GM11168 (cell line): ENCODE measurements around the gene RMI1.

ENCODE experiments used
- in situ Hi-C: fragments of 300-500 bp; cut with MboI; formaldehyde crosslinking; loops from one replicate; pipeline ENCODE4 v1.12.0; 2022; ENCODE audit warnings: low sequenced_read_pairs; ENCODE audit not compliant: unreplicated experiment

RMI1 gene

DNA sequence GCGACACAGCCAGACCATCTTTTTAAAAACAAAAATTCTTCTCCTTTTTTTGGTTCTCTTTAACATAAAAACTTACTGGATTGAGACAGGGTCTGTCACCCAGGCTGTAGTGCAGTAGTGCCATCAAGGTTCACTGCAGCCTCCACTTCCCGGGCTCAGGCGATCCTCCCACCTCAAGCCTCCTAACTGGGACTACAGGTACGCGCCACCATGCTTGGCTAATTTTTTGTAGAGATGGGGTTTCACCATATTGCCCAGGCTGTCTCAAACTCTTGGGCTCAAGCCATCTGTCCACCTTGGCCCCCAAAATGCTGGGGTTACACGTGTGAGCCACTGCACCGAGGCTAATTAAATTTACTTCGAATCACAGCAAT, 14.4 kb upstream of the RMI1 start:
- in situ Hi-C loops = no loop called here

DNA sequence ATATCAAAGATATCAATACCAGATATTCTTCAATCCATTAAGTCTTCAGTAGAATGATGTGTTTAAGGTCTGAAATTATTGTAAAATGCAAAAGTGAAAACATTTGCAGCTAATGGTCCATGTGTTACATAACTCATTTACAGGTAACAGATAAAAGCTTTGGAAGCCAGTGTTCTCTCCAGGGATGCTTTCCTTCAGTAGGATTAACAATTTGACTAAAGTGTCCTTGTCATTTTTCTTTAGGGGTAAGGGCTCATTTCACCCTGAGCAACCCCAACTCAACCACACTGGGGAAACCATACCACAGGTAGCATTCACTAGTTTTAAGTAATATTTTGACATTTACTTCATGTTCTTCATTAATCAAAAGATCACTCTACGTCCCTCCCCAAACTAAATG, 13.5 kb upstream of the RMI1 start:
- in situ Hi-C loops = no loop called here

DNA sequence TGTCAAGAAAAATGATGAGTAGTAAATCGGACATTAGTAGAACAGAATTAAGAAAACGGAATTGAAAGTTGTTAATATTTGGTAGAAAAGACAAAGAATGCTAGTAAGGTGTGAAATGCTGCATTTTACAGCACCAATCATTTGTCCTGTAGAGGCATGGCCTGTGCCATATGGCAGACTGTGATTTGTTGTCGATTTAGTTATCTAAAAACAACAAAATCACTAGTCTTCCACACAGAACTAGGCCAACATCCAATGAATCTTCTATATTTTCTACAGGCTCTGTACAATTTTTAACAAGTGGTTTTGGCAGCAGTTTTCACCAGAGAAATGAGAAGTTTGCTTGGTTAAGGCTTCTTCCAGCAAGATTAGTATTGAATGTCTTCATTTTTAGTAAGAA, 11.0 kb upstream of the RMI1 start:
- in situ Hi-C loops = no loop called here

DNA sequence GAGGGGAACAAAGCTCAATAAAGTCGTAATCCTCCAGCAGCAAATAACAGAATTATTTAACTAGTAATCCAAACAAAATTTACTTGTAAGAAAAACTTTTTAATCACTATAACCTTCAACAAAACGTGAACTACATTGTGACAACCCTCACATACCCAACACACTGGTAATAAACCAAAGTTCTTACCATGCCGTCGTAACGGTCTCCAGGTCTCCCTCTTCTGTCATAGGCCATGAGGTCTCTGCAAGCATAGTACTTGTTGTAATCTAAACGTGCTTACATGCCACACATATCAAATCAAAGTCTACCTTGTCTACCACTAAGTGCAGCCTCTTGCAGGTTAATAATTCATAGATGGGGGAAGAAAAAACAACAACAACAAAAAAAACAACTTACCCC, 9.1 kb upstream of the RMI1 start:
- in situ Hi-C loops = no loop called here

DNA sequence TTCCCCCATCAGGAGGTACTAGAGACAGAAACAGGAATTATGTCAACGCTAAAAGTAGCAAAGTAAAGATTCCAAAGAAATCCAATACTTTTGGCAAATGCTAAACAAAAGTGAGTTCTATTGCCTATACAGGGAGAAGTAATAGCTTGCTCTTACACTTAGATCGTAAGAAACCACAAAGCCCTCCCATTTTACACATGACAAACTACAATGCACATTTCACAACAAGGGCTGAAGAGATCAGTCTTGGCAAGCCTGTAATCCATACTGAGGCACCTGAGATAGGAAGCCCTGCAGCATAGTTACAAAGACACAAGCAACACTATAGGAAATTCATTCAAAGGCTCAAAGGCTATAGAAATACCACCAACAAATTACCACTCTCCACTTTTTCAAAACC, 8.3 kb upstream of the RMI1 start:
- in situ Hi-C loops = no loop called here

DNA sequence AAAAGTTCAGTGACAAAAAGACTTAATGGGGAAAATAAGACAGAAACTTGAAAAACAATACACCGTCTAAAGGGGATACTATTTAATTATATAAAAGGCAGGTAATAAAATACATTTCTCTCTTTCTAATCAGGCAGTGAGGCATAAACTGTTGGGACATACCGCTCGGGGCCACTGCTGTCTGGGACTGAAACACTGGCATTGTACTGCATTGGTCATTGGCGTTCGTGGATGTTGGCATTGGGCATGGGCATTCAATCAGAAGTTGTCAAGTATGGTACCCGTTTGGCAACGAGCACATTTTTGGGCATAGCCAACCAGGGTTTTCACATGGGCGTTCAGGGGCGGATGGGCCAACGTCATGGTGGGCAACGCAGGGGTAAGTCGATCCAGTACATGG, 5.3 kb upstream of the RMI1 start:
- in situ Hi-C loops = no loop called here

DNA sequence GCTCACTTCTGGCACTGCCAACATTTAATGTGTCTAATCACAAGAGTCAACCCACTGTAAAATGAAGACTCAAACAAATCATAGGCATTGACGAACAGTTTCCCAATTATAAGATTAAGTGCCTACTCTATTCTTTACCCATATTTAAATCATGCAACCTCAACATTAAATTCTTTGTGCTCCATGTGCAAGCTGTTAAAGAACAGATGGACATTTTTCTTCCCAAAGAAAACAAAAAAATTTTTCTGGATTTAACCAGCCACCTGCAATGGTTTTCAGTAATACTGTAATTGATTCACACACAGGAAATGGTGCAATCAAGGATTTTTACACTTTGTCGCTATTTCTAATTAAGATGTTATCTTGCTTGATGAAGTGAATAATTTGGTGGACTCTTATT, 4.2 kb upstream of the RMI1 start:
- in situ Hi-C loops = no loop called here

DNA sequence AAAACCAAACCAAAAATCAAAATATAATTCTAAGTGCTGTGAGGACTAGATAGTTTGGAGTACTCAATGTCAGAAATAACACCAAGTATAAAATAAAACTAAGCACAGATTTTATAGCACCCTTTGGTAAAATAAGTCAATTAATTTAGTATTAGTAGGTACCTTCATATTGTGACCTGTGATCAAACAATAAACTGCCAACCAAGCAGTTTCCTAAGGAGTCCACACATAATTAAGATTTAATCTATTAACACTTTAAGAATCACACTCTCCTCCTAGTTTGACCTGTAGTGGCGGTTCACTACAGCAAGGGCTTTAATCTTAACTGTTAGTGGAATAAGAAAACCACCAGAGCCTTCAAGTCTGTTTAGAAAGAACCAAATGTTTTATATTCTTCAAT, 3.4 kb upstream of the RMI1 start:
- in situ Hi-C loops = no loop called here

DNA sequence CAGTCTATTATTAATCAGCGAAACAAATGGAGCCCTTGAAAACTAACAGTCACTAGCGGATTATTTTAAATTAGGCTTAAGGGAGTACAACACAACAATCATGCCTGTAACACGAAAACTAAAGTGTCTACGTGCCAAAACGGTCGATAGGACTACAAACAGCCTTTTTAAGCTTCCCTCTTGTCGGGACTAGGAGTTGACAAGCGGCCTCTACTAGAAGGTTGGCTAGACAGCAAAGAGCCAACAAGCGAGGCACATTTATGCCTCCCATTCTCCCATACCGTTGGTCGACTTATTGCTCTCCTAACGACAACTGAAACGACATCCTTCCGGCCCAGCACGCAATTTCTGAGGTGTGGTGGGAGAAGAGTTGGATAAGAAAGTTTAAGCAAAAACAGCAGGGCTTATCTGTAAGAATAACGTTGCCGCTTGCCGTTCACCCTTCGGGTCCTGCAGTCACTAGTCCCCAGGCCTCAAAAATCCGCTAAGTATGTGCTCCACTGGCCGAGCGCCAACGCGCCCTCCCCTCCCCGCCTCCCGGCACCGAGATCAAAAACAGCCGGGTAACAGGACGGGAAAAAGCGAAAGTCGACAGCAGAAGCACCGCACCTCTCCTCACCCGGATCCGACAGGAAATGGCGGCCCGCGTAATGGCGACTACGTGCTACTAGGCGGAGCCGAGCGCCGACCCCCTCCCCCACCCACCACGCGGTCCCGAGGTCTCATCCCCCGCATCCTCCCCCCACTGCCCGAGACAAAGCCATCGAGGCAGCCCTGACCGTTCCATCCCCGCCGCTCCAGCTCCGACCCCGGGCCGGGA, 1.4 kb upstream of the RMI1 start:
- in situ Hi-C loops = no loop called here

DNA sequence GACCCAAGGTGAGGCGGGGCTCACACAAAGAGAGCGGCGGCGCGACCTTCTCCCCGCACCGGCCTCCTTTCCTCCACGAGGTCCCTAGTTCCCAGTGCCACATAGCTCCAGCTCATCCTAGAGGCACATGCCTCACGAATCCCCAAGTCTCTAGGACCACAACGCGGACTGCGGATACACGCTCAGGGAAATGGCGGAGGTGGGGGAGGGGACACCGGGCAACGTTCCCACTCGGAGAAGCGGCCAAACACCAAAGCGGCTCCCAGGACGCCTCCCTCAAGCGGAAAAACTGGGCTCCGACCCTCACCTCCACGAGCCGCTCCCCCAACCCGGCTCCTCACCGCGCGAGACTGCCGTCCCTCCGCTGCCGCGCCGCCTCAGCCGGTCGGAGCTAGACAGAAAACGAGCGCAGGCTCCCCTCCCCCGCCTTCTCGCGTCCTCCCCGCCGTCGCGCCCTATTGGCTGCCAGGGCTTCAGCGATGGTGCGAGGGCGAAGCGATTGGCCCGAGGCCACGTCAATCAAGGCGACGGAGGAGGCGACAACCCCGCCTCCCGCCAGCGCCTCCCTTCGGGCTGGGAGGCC, 702 bp upstream of the RMI1 start, which contains the start of gene HNRNPK:
TSS of gene HNRNPK (minus strand) at position 404 of the 583 bp plus-strand sequence. CDS start 1,963 bp downstream, outside the sequence.
- in situ Hi-C loops = no loop called here

DNA sequence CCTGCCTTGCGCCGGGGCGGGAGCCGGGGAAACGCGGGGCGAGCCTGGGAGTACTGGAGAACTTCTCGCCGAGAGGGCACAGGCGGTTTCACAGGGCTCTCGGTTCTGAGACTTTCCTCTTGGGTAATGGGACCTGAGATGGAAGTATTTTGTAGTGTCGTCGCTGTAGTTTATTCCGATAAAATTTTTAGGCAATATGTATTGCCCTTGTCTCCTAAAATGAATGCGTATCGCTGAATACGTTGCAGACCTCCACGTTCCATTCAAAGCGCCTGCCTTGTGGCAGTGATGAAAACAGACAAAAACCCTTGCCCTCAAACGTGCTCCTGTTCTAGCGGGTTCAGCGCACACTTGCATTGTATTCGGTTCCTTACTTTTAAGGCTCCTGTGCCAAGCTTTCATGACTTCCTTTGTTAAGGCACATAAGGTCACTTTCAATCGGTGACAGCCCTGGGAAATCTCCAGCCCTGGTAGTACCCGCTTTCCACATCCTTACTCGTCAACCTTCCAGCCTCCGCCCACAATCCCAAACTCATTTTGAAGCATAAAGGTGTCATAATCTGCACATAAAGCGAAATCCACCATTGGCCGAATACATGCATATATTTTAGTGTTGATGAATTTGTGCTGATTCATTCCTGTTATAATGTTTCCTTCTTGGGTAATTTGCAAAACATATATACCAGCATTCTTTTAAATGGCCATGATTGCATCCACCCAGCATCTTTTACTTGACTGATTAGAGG, 694 bp downstream of the RMI1 start:
- in situ Hi-C loops = no loop called here

DNA sequence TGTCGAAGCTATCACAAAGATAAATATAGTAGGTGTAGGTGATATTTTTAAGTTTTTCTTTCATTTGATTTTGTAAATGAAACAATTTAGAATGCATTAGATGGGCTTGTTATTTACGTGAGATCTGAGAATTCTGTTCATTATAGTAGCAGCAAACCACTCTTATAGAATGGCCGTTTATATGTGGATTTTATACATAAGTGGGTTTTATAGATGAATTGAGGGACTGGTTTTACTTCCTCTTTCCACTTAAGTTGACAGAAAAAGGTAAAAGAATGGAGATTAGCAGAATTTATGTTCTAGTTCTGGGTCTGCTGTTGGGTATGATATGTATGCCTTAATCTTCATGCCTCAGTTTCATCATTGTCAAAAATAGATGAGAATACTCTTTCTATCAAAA, 5.6 kb downstream of the RMI1 start:
- in situ Hi-C loops = no loop called here

DNA sequence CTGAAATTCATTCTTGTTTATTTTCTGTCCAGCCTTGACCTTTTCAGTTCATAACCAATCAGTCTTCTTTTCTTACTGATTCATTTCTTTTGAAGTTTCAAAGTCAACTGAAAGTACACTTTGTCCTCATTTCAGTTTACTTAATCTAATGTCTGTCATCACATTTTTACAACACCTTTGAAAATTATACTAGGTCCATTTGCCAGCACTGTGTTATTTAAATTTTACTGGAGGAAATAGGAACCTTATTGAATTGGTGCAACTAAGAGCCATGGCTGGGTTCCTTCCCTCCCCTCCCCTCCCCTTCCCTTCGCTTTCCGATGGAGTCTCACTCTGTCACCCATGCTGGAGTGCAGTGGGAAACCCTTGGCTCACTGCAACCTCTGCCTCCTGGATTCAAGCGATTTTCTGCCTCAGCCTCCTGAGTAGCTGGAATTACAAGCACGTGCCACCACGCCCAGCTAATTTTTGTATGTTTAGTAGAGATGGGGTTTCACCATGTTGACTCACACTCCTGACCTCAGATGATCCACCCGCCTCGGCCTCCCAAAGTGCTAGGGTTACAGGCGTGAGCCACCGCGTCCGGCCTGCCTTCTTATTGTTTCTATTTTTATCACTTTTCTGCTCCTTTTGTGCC, 6.3 kb downstream of the RMI1 start:
- in situ Hi-C loops = no loop called here

DNA sequence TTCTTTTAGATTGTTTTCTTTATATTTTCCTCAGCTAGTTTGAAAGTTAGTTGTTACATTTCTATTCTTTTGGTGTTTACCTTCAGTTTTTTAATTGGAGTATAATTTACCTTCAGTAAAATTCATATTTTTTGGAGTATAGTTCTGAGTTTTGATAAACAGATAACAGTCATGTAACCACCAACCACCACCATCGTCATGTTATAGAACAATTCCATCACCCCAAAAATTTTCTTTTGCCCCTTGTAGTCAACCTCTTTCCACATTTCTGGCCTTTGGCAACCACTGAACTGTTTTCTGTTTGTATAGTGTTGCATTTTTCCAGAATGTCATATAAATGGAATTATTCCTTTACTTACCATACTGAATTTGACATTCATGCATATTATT, 6.8 kb downstream of the RMI1 start:
- in situ Hi-C loops = no loop called here

DNA sequence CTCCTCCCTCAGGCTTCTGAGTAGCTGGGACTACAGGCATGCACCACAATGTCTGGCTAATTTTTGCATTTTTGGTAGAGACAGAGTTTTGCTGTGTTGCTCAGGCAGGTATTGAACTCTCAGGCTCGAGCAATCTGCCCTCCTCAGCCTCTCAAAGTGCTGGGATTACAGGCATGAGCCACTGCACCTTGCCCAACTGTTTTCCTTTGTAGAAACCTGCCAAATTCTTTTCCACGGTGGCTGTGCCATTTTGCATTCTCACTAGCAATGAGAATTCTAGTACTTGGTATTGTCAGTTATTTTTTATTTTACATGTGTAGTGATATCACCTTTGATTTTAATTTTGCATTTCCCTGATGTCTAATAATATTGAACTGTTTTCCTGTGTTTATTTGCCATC, 7.8 kb downstream of the RMI1 start:
- in situ Hi-C loops = no loop called here

DNA sequence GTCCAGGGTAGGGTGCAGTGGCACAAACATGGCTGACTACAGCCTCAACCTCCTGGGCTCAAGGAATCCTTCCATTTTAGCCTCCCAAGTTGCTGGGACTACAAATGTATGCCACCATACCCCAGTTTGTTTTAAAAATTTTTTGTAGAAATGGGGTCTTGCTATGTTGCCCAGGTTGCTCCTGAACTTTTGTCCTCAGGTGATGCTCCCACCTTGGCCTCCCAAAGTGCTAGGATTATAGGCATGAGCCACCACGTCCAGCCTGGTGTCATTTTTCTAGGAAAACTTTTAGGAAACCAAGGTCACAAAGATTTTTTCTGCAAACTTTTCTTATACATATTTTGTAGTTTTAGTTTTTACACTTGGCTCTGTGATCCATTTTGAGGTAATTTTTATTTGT, 10.8 kb downstream of the RMI1 start:
- in situ Hi-C loops = no loop called here

DNA sequence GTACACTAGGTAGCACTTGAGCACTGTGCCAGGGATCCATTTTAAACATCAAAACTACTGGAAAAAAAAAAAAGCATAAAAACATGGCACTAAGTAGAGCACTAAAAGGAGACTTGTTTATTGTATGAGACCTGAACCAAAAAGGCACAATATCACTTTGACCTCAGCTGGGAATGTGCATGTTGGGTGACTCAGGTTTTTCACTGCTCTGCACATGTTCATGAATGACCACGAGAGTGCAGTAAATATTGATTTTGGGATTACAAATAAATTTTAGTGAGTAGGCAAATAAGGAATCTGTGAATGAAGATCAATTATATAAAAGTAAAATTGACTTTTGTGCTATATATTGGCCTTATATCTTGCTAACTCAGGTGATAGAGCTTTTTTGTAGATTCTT, 11.8 kb downstream of the RMI1 start:
- in situ Hi-C loops = no loop called here

DNA sequence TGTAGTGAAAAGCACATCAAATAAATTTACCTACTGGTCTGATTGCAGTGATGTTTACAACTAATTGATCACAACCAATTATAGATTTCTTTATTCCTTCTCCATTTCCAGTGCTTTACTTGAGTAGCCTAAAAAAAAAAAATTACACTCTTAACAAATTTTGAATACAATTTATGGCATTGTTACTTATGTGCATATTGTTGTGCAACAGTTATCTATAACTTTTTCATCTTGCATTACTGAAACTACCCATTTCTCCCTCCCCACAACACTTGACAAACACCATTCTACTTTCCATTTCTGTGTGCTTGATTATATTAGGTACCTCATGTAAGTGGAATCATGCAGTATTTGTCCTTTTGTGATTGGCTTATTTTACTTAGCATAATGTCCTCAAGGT, 12.3 kb downstream of the RMI1 start:
- in situ Hi-C loops = no loop called here

DNA sequence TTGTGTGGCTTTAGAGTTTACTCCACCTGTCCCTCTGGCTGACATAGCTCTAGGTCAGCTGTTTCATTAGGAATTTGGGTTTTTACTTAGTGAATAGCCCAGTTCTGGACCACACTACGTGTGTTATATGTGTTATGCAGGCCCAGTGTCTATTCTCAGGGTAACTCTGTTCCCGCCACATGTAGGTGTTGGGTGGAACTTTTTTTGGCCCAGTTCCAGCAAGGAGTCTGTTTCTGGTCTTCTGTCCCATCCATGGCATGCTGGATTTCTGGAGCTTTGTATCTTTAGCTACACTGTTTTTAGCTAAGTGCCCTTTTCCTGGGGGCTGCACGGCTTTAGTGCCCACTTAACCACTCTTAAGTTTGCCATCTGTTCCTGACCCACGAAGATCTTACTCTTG, 15.5 kb downstream of the RMI1 start:
- in situ Hi-C loops = no loop called here

DNA sequence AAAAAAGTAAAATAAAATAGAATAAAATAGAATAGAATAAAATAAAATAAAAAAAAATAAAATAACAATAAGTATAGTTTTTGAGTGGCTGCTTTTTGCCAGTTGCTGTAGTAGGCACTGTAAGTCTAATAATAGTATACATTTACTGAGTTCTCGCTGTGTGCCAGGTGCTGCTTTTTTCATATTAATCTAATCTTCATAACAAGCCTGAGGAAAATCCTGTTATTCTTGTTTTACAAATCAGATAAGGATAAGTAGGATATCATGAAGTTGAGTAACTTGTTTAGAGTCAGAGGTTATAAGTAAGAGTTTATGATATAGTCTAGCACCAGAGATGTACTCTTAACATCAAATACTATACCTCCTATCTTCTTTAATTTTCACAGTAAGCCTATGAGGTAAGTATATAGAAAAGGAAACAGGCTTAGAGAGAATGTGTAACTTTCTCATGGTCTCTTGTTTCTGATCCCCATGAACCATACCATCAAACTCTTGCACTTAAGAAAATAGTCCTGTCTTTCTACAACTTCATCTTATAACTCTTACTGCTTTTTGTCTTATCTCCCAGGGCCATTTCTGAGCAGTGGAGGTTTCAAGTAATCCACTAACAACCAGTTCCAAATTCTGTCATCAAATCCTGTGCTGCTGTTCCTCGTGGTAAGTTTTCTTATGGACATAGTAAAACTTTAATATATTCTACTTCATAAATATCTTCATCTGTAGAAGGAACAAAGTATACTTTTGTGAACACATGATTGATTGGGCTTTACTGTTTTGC, 18.7 kb downstream of the RMI1 start:
- in situ Hi-C loops = no loop called here
